ENCODE data around the gene SIX5.

Gene SIX5

GRCh38 chr19:45766296-45766868 lies 2.7 kb downstream of the SIX5 start:
- no peak for DNase-seq (ENCODE audit: low spot score)
- TF ChIP-seq CTCF (IDR thresholded peaks at IDR 0.05; ENCODE audit: extremely low read depth, missing control alignments) = no peak

- DNase-seq (ENCODE audit: low spot score) = no peak
- TF ChIP-seq CTCF (IDR thresholded peaks at IDR 0.05; ENCODE audit: extremely low read depth, missing control alignments) = no peak
Measured at GRCh38 chr19:45765702-45766295, 3.3 kb downstream of the SIX5 start.

GRCh38 chr19:45764945-45765701 lies 3.9 kb downstream of the SIX5 start:
- no peak for TF ChIP-seq CTCF (IDR thresholded peaks at IDR 0.05; ENCODE audit: extremely low read depth, missing control alignments)
- no peak for DNase-seq (ENCODE audit: low spot score)

- DNase-seq (ENCODE audit: low spot score) = no peak
- TF ChIP-seq CTCF (IDR thresholded peaks at IDR 0.05; ENCODE audit: extremely low read depth, missing control alignments) = no peak
Measured at GRCh38 chr19:45764475-45764874, 4.6 kb downstream of the SIX5 start.

- DNase-seq (ENCODE audit: low spot score) = no peak
- TF ChIP-seq CTCF (IDR thresholded peaks at IDR 0.05; ENCODE audit: extremely low read depth, missing control alignments) = no peak
Measured at GRCh38 chr19:45763691-45764294, 5.3 kb downstream of the SIX5 start.

DNA sequence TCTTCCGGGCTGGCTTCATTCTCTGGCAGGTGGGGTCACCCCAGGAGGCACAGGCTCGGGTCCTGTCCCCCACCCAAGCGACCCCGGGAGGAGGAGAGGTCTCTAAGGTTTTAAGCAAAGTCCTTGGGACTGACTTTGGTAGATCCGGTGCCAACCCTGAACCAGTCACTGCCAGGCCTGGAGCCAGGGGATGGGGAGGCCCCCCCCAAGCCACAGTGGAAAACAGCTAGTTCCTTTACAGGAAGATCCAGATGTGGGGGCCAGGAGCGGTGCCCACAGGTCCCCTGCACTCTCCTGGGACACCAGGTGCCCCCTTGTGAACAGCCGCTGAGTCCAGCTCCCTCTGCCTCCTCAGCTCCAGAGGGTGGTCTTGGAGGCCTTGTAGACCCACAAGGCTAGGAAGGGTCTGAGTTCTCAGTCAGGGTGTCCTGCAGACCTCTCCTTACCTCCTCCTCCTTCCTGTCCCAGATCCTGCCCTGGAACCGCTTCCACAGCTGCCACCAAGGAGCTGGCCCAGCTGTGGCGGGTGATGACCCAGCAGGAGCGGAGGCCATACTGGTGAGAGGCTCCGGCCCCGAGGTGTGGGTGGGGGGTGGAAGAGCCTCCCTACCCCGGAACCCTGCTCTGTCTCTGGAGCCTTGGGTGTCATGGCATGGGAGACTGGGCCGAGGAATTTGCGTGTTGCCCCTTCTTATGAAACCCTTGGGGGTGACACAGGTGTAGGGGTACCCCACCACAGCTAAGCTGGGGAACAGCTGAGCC lies 6.0 kb downstream of the SIX5 start:
- DNase-seq (ENCODE audit: low spot score) = no peak
- TF ChIP-seq CTCF (IDR thresholded peaks at IDR 0.05; ENCODE audit: extremely low read depth, missing control alignments) = no peak

Data from GM20000 (cell line).